HG03064 (cell line): Measurements from ENCODE around the gene ASB1.
A peak's percentile ranks its signal among the peaks of the same experiment; 100 is the strongest.

Experiments
- ATAC-seq: cut with Tn5 transposase; IDR thresholded peaks from one replicate; pipeline ENCODE4 v1.9.1; 2021; ENCODE audit warnings: low read depth; ENCODE audit not compliant: unreplicated experiment

Gene ASB1, protein sequence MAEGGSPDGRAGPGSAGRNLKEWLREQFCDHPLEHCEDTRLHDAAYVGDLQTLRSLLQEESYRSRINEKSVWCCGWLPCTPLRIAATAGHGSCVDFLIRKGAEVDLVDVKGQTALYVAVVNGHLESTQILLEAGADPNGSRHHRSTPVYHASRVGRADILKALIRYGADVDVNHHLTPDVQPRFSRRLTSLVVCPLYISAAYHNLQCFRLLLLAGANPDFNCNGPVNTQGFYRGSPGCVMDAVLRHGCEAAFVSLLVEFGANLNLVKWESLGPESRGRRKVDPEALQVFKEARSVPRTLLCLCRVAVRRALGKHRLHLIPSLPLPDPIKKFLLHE

GRCh38 chr2:238426568-238427434 lies at the start of gene ASB1:
ASB1 (plus strand) TSS chr2:238426927; CDS start chr2:238427071, 144 bp downstream.
- ATAC-seq: peak; percentile 80

- ATAC-seq: no peak
Observed at GRCh38 chr2:238378230-238379095, 48.3 kb upstream of the ASB1 start.

- no peak for ATAC-seq
Observed at GRCh38 chr2:238379096-238379810, 47.5 kb upstream of the ASB1 start.

- no peak for ATAC-seq
Observed at GRCh38 chr2:238380336-238380735, 46.4 kb upstream of the ASB1 start.

DNA sequence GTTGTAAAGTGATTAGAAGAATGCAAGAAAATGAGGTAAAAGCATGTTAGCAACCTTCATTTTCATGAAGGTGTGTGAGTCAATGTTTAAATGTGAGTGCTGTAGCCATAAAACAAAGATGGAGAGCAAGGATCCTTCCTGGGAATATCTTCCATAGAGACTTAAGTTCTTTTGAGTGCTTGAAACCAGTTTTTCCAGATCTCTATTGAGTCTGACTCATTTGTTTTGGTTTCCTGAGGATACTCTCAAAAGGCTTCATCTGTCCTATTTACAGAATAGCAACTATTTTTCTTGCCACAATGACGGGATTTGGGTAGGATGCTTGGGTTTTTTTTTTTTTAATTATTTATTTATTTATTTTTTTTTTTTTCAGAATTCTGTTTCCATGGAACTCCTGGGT lies 45.9 kb upstream of the ASB1 start:
- ATAC-seq: no peak

GRCh38 chr2:238381341-238382115 lies 45.2 kb upstream of the ASB1 start:
- ATAC-seq: no peak

GRCh38 chr2:238382381-238382781 lies 44.3 kb upstream of the ASB1 start:
- ATAC-seq: no peak

- no peak for ATAC-seq
Observed at GRCh38 chr2:238383135-238383534, 43.6 kb upstream of the ASB1 start.

- ATAC-seq: no peak
Observed at GRCh38 chr2:238383743-238384380, 42.9 kb upstream of the ASB1 start.

DNA sequence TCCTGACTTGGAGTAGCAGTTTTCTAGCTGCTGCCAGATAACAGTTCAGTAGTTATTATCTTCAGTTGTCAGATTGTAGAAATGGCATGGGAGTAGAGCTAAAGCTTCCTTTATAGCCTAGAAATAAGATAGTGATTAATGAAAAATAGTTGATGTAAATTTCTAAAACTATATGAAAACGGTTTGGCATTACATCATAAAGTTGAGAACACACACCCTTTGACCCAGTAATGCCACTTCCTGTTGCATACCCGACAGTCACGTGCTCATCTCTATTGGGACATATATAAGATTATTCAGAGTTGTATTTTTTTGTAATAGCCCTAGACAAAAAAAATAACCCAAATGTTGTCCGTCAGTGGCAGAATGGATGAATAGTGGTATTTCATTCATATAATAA lies 39.4 kb upstream of the ASB1 start:
- no peak for ATAC-seq

DNA sequence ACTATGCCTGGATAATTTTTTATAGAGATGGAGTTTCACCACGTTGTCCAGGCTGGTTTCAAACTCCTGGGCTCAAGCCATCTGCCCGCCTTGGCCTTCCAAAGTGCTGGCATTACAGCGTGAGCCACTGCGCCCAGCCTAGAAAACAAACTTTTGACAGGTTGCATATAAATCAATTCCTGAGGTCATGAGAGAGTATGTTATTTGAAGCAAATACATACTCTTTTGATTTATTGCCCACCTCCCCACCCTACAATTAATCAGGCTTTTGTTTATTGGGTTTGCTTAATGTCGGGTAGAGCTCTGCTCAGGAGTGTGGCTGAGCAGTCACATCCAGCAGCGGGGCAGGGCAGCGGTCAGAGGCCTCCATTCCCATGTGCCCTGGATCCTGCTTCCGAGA lies 37.9 kb upstream of the ASB1 start:
- ATAC-seq: no peak

DNA sequence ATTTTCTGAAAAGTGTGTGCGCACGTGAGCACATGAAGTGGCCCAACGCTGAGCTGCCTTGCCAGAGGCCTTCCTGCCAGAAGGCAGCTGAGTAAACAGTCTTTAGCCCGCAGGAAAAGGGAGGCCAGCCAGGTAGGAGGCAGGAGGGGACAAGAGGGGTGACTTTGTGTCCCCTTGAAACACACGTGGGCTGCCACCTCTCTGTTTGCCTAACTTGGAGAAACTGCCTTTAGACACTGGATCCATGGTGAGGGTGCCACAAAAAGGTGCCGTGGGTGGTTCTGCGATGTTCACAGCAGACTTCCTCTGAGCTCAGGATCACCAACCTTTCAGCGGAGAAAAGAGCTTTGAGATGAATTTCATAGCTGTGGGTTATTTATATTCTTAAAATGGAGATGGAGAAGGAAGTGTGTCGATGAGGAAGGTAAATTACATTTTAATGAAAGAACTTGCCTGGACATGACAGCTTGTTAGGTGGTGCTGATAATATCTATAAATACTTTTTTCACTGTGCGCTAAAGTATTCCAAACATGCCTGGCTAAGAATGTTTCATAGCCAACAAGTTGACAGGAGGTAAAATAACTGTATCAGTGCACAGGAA lies 36.6 kb upstream of the ASB1 start:
- ATAC-seq: no peak

DNA sequence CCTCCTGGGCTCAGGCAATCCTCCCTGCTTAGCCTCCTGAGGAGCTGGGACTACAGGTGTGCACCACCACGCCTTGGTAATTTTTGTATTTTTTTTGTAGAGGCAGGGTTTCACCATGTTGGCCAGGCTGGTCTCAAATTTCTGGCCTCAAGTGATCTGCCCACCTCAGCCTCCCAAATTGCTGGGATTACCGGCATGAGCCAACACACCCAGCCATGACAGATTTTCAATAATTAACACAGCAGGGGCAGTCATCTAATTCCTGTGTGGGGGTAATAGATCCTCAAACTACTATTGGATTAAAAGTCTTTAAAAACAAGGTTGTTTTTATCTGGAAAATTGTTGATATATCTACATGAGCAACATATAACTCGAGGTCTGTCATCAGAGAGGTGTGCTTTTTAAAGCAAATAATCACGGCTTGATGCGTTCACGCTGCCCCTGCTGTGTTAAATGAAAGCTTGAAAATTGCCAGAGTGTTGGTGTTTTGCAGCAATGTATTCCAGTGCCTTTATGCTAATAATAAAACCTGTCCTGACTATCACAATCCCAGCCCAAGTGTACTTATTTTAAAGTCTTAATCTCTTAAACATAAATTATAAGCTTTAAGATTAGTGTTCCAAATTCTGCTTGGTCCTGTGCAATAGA lies 35.6 kb upstream of the ASB1 start:
- no peak for ATAC-seq

DNA sequence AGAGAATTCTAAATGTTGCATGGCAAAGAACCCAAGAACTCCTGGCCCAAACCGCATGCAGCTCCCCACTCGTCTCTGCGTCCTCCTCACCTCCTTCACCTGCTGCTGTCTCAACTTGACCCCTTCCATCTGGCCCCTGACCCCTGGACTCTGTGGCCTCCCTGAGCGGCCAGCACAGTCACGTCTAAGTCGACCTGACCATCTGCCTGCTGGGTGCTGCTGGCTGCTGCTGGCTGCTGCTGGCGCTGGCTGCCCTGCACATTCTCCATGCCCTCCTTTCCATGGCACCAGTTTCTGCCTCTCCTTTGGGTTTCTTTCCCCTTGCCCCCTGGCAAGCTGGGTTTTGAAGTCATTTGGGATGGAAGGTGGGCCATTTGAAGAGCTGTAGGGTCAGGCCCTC lies 30.1 kb upstream of the ASB1 start:
- ATAC-seq: no peak

GRCh38 chr2:238397356-238397755 lies 29.4 kb upstream of the ASB1 start:
- ATAC-seq: no peak

DNA sequence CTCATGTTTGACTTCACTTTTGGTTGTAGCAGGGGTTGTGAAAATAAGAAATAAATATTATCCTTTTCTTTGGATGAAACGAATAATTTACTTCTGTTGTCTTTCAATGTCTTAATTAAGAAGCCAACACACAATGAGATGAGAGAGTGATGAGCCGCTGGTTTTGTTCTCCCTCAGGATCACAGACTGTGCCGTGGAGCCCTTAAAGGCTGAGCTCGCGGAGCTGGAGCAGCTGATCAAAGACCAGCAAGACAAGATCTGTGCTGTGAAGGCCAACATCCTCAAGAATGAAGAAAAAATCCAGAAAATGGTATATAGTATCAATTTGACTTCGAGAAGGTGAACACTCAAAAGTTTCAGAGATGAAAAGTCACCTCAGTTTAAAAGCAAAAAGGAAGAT lies 28.1 kb upstream of the ASB1 start:
- ATAC-seq: no peak

DNA sequence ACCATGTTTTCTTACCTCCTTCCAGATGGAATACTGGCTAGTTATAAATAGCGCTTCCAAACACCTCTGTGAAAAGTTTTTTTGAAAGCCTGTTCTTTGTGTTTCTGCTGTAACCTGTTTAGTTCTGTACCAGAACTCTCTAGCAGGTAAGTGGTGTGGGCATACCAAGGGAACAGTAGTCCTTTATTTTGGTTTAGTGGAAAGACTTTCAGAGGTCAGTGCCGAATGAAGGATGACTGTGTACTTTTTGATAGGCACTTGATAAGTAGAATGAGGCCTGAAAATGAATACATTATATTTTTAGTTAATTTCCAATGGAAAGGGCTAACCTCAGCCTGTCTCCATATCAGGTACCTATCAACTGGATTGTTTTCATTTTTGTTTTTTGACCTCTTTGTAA lies 27.6 kb upstream of the ASB1 start:
- ATAC-seq: no peak

DNA sequence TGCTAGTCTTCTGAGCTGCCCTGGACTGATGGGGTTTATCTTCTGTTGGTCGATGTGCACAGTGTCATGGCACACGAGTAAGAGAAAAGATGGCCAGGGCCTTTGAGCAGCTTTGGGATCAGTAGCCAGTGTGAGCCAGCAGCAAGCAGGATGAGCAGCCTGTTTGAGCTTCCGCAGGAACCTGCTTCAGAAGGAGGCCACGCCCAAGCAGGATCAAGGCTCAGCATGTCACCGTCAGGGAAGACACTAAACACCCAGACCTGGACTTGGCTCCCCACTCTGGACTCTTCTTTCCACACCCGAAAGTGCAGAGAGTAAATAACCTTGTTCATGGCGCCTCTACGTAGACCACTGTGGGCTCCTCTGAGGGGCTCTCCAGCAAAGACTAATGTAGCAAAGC lies 25.2 kb upstream of the ASB1 start:
- no peak for ATAC-seq
